HG03139 (cell line): Measurements from ENCODE around the gene APLP2.
"Not testable (repeated sequence)": the region's sequence is repeated elsewhere in the genome, so short reads cannot be mapped to it uniquely, and the experiment has no call there.

Experiments used
- ATAC-seq: cut with Tn5 transposase; IDR thresholded peaks from one replicate; pipeline ENCODE4 v1.9.1; 2021; ENCODE audit not compliant: unreplicated experiment

APLP2 gene

DNA sequence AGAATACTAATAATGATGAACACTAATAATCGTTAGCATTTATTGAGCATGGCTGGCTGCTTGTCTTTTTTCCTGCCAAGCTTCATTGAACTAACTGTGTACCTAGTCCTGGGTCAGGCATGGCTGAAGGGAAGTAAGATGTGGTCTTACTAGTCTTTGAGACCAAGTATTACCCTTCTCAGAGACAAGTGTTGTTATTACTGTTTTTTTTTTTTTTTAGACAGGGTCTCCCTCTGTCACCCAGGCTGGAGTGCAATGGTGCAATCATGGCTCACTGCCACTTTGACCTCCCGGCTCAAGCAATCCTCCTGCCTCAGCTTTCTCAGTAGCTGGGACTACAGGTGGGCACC lies 94.5 kb downstream of the APLP2 start:
- ATAC-seq = no peak

DNA sequence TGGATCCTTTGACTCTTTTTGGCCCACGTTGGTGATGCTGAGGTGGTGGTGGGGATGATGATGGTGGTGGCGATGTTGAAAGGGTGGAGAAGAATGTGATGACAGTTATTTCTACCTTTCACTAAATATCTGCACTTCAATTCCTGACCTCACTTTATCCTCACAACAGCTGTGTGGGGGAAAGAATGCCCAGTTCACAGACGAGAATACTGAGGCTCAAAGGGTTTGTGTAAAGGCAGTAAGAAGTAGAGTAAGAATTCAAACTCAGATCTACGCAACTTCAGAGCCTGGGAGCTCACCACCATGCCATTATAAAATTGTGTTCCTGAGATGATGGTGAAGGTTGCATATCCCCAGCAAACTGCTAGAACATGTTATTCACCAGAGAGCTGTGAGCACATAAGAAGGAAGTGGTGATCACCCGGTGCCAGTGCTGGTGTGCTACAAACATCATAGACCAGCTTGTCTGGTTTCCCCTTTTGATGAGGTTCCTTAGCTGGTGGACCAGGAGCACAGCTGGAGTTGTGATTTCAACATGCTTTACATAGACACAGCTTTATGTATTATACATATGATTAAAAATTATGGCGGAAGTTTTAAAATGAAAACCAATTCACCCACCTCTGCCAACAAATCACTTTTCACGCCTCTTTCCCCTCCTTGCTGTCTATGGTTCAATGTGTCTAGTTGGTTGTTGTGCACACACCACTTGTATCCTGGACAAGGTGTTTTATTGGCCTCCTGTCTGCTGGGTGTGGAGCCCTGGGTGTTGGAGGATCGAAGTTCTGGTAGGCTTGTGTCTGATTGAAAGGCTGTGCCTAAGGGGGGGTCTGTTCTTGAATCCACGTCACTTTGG lies 96.1 kb downstream of the APLP2 start:
- ATAC-seq = no peak

DNA sequence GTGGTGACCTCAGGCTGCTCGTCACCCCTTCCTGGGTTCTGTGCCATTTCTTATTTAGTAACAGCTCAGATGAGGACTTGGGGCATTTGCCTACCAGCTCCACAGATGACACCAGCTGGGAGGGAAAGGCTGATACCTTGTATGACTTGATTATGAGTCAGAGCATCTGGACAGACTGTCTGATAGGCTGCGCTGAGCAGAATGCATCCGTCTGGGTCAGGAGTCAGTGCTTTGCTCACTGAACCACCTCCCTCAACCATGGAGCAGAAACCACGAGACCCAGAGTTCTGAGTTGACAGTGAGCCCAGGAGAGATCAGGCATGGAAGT lies 96.7 kb downstream of the APLP2 start:
- ATAC-seq = no peak

DNA sequence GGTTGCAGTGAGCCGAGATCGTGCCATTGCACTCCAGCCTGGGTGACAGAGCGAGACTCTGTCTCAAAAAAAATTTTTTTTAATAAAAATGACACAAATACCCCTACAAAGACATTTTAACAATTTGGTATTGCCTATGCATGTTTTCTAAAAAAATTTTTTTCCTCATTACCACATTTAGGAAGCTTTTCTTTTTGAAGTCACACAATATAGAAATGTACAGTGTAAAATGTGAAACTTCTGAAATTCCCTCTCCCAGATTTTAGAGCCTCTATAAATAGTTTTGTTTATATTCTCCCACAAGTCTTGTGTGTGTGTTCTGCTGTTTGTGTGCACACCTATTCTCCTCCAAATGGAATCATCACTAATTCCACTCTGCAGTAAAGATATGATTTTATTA lies 97.5 kb downstream of the APLP2 start:
- no peak for ATAC-seq

DNA sequence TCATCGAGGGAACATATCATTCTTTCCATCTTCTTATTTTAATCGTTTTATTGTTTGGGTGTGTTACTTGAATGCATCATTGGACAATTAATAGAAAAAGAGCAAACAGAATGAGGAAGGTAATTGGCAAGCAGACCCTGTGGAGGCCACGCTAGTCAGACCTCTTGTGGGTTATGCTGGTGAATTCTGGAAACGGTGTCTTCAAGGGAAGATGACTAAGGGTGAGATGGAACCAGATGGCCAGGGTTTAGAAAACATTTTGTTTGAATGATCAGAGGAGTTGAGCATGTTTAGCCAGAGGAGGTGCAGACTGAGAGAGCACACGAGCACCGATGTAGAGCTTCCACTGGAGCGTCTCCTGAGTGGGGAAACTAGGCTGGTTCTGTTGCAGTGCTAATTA lies 98.4 kb downstream of the APLP2 start:
- no peak for ATAC-seq

DNA sequence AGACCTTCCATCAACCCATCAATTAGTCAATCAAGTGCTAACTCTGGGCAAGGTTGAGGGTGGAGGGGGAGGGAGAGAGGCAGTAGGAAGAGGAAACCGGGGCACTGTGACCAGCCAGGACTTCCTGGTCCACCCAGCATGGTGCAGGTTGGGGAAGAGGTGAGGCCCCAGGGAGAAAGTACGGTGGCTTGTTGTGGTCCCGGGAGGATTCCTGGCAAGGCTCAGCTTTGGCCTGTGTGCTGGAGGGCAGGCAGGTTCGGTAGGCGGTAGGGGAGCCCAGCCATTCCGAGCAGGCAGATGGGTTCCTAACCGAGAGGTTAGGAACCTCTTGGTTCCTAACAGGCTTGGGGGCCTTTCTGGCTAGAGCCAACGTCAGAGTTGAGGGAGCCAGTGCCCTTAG lies 100.7 kb downstream of the APLP2 start:
- no peak for ATAC-seq

DNA sequence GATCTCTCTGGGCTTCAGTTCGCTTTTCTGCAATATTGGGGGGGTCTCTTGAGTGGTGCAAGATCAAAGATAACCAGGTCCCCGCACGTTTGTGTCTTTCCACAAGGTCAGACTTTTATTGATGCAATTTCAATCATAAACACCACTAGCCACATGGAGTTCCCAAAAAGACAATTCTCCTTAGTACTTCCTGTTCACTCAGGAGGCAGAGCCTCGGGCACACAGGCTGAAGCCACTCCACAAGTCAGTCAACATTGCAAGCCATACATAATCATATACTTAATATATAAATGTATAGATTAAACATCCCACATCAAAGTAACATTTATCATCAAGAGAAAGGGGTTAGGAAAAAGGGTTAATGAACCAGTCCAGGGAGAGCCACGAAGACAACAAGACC lies 101.8 kb downstream of the APLP2 start:
- no peak for ATAC-seq

DNA sequence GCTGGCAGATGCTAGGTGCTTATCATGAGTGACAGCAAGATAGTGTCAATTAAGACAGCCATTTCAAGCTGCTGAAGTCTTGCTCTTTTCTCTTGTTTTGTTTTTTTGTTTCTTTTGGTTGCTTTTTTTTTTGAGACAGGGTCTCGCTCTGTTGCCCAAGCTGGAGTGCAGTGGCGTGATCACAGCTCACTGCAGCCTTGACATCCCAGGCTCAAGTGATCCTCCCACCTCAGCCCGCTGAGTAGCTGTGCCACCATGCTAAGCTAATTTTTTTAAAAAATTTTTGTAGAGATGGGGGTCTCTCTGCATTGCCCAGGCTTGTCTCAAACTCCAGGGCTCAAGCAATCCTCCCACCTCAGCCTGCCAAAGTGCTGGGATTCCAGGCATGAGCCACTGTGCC lies 102.3 kb downstream of the APLP2 start:
- not testable (repeated sequence) for ATAC-seq

DNA sequence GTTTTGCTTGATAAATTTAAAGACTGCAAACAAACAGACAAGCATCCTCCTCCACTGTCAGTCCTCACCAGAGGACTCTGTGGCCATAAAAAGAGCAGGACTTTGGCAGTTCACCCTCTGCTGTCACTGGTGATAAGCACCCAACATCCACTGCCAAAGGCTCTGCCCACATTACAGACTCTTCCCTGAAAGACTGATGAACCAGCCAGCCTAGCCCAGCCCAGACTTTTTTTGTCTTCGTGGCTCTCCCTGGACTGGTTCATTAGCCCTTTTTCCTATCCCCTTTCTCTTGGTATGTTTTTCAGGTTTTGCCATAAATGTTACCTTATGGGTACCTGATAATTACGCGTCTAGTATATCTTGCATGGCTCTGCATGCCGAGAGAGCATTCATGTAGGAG lies 104.9 kb downstream of the APLP2 start:
- no peak for ATAC-seq

DNA sequence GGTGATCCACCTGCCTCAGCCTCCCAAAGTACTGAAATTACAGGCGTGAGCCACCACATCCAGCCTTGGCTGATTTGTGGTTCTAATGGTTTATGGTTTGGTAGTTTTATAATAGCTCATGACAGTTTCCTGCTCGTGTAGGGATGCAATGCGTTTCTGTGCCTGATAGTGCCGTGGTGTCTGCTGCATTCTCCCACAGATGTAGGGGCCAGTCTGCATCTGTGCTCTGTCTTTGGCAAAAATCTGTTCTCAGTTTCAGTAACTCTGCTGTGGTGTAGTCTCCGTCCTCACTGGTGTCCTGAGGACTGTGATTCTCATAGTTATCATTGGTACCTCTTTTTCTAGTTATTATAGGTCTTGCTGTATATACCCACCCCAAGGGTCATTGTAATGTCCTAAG lies 106.2 kb downstream of the APLP2 start:
- no peak for ATAC-seq

DNA sequence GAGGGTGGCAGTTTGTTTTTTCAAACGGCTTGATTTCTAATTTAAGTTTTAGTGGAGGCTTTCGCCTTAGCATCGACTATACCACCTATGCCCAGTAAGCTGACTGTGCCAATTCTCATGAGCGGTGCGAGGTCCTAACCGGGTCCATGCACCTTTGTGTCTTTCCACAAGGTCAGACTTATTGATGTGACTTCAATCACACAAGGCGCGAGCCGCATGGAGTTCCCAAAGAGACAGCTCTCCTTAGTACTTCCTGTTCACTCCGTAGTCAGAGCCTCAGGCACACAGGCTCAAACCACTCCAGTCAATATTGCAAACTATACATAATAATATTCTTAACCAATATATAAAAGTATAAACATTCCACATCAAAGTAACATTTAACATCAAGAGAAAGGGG lies 108.1 kb downstream of the APLP2 start:
- ATAC-seq = no peak

DNA sequence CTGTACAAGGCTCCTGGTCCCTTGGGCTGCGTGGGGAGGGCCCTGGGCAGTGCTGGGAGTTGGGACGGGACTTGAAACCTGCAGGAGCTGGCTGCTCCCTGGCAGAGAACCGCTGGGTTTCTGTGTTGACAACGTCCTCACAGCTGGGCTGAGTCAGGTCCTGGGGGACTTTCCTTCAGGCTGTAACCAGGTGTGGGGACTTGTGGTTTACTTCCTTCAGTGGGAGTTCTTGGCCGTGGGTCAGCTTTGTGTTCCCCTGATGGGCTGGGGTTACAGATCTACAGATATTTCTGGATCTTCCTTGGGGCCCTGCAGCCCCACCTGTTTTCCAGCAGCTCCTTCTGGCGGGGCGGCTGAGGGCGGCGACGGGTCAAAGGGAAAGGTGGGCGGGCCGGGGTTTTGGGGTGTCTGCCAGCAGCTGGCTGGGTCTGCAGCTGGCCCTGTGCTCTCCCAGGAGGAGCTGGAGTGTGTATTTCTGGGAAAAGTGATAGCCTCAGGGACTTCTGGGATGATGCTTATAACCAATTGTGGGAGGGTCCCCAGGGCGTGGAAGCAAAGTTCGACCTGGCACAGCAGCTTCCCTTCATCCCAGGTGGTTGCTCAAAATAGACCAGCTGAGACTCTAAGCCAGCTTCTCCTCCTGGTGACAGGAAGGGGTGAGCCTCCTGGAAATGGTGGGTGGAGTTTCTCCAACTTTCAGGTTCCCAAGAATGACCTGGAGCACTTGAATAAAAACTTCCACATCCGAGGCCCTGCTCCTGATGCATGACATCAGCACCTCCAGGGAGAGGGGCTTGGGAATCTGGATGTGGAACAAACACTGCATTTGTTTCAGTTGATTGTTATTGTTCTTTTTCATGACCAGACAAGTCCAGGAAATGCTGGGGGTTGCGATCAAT lies 109.0 kb downstream of the APLP2 start:
- no peak for ATAC-seq

DNA sequence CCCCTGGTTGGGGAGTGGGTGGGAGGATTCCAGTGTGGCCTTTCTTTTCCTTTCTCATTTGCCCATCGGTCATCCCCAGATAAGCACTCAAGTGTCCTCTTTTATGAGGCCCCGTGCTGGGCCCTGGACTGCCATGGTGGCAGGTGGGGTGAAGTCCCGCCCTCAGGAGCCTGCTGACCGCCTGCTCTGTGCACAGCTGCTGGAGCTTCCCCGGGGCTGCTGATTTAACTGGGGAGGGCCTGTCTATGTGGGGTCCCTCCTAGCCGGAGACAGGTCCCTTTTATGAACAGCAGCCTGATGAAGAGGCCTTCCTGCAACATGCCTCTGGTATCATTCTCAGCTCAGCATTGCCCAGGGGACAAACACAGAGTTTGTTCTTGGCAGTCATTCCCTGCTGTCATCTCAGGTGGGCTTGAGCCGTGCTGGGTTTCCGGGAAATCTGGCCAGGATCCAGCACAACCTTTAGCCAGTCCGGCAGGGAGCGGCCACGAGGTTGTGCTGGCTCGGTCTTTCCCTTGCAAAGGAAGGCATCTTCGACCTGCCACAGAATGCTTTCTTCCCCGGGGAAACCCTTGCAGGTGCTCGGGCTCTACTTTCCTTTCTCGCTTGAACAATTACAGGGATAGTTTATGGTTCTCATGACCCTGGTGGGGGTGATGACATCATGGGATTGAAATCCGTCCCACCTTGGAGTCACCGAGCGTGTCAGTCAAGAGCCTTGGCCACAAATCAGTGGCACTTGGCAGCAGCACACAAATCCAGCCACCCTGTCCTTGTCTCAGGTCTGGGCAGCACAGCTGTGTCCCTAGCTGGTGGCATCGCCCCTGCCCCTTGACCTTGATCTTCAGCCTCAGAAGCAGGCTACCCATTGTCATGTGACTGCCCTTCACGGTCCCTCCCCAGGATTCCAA lies 110.0 kb downstream of the APLP2 start:
- ATAC-seq = no peak

DNA sequence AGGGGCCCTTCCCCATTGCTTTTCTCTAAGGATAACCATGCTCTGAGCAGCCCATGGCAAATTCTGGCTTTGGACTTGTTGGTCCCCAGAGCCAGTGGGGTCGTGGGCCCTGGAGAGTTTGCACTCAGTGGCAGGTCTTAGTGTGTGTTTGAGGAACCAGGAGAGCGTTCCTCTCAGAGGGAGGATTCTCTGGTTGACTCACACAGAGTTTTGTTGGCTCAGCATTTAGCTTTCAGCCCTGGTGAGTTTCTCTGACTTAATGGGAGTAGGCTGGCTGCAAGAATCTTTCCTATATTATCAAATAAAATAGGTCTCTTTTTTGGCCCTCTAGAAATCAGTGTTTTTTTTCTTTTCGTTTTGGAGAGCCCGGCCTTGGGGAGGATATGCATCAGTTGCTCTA lies 110.8 kb downstream of the APLP2 start:
- no peak for ATAC-seq

DNA sequence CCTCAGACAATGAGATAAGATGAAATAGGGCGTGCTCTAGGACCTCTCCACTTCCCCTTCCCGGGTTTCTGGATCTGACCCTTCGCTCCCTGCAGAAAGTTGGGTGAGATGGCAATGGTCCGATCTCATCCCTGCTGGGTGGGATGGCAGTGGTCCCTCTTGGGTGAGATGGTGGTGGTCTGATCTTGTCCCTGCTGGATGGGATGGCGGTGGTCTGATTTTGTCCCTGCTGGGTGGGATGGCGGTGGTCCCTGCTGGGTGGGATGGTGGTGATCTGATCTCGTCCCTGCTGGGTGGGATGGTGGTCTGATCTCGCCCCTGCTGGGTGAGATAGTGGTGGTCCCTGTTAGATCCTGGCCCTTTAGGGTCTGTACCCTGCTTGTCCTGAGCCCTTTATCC lies 111.2 kb downstream of the APLP2 start:
- ATAC-seq = no peak

DNA sequence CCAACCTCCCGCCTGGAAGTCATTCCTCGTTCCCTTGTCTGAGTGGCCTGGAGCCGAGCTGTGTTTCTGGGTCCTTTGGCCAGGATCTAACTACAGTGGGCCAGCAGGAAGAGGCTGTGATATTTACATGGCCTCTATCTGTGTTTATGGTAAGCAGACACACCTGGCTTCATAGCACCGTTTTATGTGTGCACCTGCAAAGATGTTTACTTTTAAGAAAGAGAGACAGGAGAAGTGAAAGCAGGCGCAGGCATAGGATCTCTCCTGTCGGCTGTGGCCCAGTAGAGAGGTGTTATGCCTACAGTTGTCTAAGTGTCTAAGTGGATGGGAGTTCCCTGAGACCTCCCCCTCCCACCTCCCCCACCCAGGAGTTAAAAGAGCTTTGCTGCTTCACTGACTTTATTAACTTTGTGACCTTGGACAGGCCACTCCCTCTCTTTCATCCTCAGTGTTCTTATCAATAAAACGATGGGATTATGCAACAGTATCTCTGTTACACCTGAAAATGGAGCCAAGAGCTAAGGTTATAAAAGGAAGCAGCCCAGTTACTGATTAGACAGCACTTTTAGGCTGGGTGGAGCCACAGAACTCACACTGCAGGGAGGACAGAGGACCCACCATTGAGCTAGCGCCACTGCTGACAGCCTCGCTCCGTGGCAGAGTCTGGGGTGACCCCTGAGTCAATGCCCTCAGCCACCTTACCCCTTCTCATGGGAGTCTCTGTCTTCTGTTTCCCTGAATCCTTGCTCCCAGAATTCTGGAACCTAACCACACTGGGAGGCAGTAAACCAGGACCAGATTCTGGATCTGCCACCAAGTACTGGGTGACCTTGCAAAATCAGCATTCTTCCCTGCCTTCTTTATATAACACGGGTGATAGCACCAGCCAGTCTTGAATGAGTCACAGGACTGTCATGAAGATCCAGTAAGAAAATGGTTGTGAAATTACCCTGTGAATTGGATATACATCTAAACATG lies 111.9 kb downstream of the APLP2 start:
- ATAC-seq = peak; percentile 62

DNA sequence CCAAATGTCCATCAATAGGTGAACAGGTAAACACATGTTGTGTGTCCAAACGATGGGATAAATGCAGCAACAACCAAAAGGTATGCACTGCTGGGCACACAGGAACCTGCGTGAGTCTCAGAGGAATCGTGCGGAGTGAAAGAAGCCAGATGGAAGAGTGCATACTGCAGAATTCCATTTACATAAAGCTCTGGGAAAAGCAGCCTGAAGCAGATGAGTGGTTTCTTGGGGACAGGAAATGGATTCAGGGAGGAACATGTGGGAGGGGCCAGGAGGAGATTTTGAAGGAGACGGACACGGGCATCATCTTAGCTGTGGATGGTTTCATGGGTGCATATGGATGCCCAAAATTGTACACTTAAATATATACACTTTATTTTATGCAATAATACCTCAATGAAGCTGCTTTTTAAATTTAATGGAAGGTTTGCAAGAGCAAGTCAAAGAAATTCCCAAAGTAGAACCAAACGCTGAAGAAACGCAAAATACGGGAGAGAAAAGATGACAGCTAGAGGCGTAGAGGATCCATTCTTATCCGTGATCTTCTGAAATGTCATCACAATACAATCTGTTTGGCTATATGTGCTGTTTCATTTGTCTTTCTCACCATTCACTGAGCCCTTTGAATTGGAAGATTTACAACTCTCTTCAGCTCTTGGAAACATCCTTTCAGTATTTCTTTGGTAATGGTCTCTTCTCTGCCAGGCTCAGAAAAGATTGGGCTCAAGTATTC lies 114.3 kb downstream of the APLP2 start:
- ATAC-seq = no peak

DNA sequence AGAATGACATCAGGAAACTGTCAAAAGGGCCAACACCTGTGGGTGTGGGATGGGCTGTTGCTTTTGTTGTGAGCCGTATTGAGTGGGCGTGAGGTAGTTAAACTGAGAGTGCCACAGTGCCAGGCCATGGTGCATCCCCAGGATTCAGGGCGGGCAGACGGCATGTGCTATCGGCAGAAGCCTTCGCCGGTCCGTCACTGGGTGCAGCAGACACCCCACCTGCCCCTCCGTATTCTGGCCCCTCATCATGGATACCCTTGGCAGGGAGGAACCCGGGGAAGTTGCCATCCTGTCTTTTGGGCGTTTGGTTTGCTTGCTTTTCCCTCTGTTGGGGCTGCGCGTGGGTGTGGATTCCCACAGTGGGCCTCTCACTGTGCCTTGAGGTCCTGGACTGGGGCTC lies 117.4 kb downstream of the APLP2 start:
- ATAC-seq = no peak

DNA sequence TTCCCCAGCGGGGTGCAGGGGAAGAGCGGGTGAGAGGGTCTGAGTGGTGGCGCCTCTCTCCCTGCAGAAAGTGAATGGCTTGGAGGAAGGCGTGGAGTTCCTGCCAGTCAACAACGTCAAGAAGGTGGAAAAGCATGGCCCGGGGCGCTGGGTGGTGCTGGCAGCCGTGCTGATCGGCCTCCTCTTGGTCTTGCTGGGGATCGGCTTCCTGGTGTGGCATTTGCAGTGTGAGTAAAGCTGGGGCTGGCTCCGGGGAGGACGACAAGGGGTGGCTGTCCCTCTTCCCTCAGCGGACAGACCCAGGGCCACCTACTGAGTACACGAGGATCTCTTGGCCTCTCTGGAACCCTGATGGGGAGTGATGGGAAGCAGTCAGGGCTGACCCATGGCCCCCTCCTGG lies 118.4 kb downstream of the APLP2 start:
- no peak for ATAC-seq
